ENCODE results near the gene SULF2.

Gene SULF2

GRCh38 chr20:47760686-47761481, 24.4 kb downstream of the SULF2 start:
- TF ChIP-seq CTCF (conservative IDR thresholded peaks at IDR 0.05; ENCODE audit: control insufficient read depth, insufficient read depth, low read depth, low read length), result no peak
- DNase-seq (ENCODE audit: low read depth), result no peak
- H3K4me3 ChIP-seq (ENCODE audit: control insufficient read depth, low read depth, low read length), result no peak overlapping the region

- TF ChIP-seq CTCF (conservative IDR thresholded peaks at IDR 0.05; ENCODE audit: control insufficient read depth, insufficient read depth, low read depth, low read length), result no peak
- no peak overlapping the region for H3K4me3 ChIP-seq (ENCODE audit: control insufficient read depth, low read depth, low read length)
- DNase-seq (ENCODE audit: low read depth), result no peak
Observed at GRCh38 chr20:47758517-47759450, 26.5 kb downstream of the SULF2 start.

- H3K4me3 ChIP-seq (ENCODE audit: control insufficient read depth, low read depth, low read length), result no peak overlapping the region
- DNase-seq (ENCODE audit: low read depth), result no peak
- TF ChIP-seq CTCF (conservative IDR thresholded peaks at IDR 0.05; ENCODE audit: control insufficient read depth, insufficient read depth, low read depth, low read length), result no peak
Observed at GRCh38 chr20:47757145-47758035, 27.9 kb downstream of the SULF2 start.

- DNase-seq (ENCODE audit: low read depth), result no peak
- H3K4me3 ChIP-seq (ENCODE audit: control insufficient read depth, low read depth, low read length), result no peak overlapping the region
- no peak for TF ChIP-seq CTCF (conservative IDR thresholded peaks at IDR 0.05; ENCODE audit: control insufficient read depth, insufficient read depth, low read depth, low read length)
Observed at GRCh38 chr20:47754946-47755652, 30.2 kb downstream of the SULF2 start.

GRCh38 chr20:47754388-47754715, 30.9 kb downstream of the SULF2 start:
- no peak for DNase-seq (ENCODE audit: low read depth)
- no peak overlapping the region for H3K4me3 ChIP-seq (ENCODE audit: control insufficient read depth, low read depth, low read length)
- TF ChIP-seq CTCF (conservative IDR thresholded peaks at IDR 0.05; ENCODE audit: control insufficient read depth, insufficient read depth, low read depth, low read length), result no peak
